Chondrocyte (in vitro differentiated cells): ENCODE data around the gene IL18BP. TPM values are rescaled to one million over a fixed set of nuclear protein-coding genes. Genes with fewer than 3 reads are reported as not detected.

Source experiments
- DNase-seq: peaks from one replicate; pipeline ENCODE4 v3.0.0; 2021; ENCODE audit warnings: mixed read lengths, low spot score
- H3K27ac Mint-ChIP-seq: one replicate; pipeline ENCODE4 v1.8.0; 2021; ENCODE audit warnings: mild to moderate bottlenecking, moderate library complexity, mixed read lengths; ENCODE audit not compliant: unreplicated experiment
- H3K27me3 Mint-ChIP-seq: 2 replicates; pipeline ENCODE4 v1.8.0; 2021; ENCODE audit warnings: low read depth, mixed read lengths
- H3K36me3 Mint-ChIP-seq: 2 replicates; pipeline ENCODE4 v1.8.0; 2021; ENCODE audit warnings: low read depth, mixed read lengths
- H3K4me1 Mint-ChIP-seq: 2 replicates; pipeline ENCODE4 v1.8.0; 2021; ENCODE audit warnings: low read depth, mild to moderate bottlenecking, mixed read lengths
- H3K4me3 Mint-ChIP-seq: one replicate; pipeline ENCODE4 v1.8.0; 2021; ENCODE audit warnings: mild to moderate bottlenecking, moderate library complexity, mixed read lengths; ENCODE audit not compliant: unreplicated experiment
- H3K9me3 Mint-ChIP-seq: 2 replicates; pipeline ENCODE4 v1.8.0; 2021; ENCODE audit warnings: low read depth, mixed read lengths
- CTCF ChIP-seq: fragments of 200-600 bp; sonication (generic); IDR thresholded peaks from 2 replicates; pipeline ENCODE4 v1.5.0; 2021; ENCODE audit warnings: antibody characterized with exemption, mild to moderate bottlenecking, moderate library complexity
- total RNA-seq: library from RNA; stranded (reverse); gene quantifications from 3 replicates; pipeline ENCODE4 v1.2.1, GENCODE V29; 2021

The IL18BP gene
- total RNA-seq, 1 donor from 2014 or later: 9.6 TPM

- no peak for TF ChIP-seq CTCF
- peaks cover 8% of the 10 kb centered on the region for H3K4me1 Mint-ChIP-seq
- H3K27ac Mint-ChIP-seq: no peak overlapping the region
- H3K9me3 Mint-ChIP-seq: no peaks in the 10 kb centered on the region
- DNase-seq: no peak
- no peak overlapping the region for H3K4me3 Mint-ChIP-seq
- H3K36me3 Mint-ChIP-seq: peaks cover 44% of the 10 kb centered on the region
- no peaks in the 10 kb centered on the region for H3K27me3 Mint-ChIP-seq
Observed at GRCh38 chr11:72010529-72011233, 12.0 kb downstream of the IL18BP start.

- no peak for DNase-seq
- H3K4me3 Mint-ChIP-seq: no peak overlapping the region
- H3K27me3 Mint-ChIP-seq: no peaks in the 10 kb centered on the region
- peaks cover 8% of the 10 kb centered on the region for H3K4me1 Mint-ChIP-seq
- H3K27ac Mint-ChIP-seq: peak overlapping the region; percentile 45
- no peak for TF ChIP-seq CTCF
- peaks cover 44% of the 10 kb centered on the region for H3K36me3 Mint-ChIP-seq
- H3K9me3 Mint-ChIP-seq: no peaks in the 10 kb centered on the region
Observed at GRCh38 chr11:72012091-72012630, 13.5 kb downstream of the IL18BP start.

- no peak for DNase-seq
- H3K27ac Mint-ChIP-seq: peak overlapping the region; percentile 55
- H3K4me1 Mint-ChIP-seq: peaks cover 8% of the 10 kb centered on the region
- H3K9me3 Mint-ChIP-seq: no peaks in the 10 kb centered on the region
- TF ChIP-seq CTCF: no peak
- no peaks in the 10 kb centered on the region for H3K27me3 Mint-ChIP-seq
- no peak overlapping the region for H3K4me3 Mint-ChIP-seq
- peaks cover 46% of the 10 kb centered on the region for H3K36me3 Mint-ChIP-seq
Observed at GRCh38 chr11:72012897-72013721, 14.4 kb downstream of the IL18BP start.

- no peak for DNase-seq
- TF ChIP-seq CTCF: no peak
- H3K27ac Mint-ChIP-seq: peak overlapping the region; percentile 55
- no peak overlapping the region for H3K4me3 Mint-ChIP-seq
- peaks cover 56% of the 10 kb centered on the region for H3K36me3 Mint-ChIP-seq
- H3K4me1 Mint-ChIP-seq: peaks cover 8% of the 10 kb centered on the region
- no peaks in the 10 kb centered on the region for H3K9me3 Mint-ChIP-seq
- H3K27me3 Mint-ChIP-seq: no peaks in the 10 kb centered on the region
Observed at GRCh38 chr11:72013765-72014711, 15.3 kb downstream of the IL18BP start.
